Stimulated activated CD4-positive, alpha-beta T cell treated with anti-CD3 and anti-CD28 coated beads, Interleukin-2, amount 100 ng/mL, for 24 hours (primary cell): ENCODE measurements around the gene ZNF750.

Experiments
- DNase-seq, 2 donors: peaks; one replicate each; pipeline ENCODE4 v3.0.0-alpha.2; 2020

The ZNF750 gene

GRCh38 chr17:82810644-82811430 is 29.0 kb downstream of the ZNF750 start:
- DNase-seq = no peak

GRCh38 chr17:82808921-82809905 is 30.6 kb downstream of the ZNF750 start:
- DNase-seq = no peak

GRCh38 chr17:82808006-82808405 is 31.8 kb downstream of the ZNF750 start:
- no peak for DNase-seq

DNA sequence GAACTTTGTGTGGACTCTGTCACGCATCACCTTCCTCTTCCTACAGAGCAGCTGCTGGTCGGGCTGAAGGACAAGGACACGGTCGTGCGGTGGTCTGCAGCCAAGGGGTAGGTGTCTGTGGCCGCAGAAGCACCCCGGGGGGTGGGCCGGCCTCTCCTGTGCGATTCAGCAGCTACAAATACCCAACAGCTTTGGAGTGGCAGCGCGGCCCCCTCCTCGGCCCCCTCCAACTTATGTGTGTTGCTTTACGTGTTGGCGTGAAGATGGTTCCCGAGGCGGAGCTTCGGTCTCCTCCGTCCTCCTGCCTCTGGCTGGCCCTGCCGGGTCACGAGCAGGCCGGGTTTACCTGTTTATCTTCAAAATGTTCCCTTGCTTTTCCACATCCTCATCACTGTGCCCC is 32.3 kb downstream of the ZNF750 start:
- no peak for DNase-seq

- no peak for DNase-seq
Measured at GRCh38 chr17:82807101-82807500, 32.7 kb downstream of the ZNF750 start.

GRCh38 chr17:82806645-82807044 is 33.2 kb downstream of the ZNF750 start:
- no peak for DNase-seq

DNA sequence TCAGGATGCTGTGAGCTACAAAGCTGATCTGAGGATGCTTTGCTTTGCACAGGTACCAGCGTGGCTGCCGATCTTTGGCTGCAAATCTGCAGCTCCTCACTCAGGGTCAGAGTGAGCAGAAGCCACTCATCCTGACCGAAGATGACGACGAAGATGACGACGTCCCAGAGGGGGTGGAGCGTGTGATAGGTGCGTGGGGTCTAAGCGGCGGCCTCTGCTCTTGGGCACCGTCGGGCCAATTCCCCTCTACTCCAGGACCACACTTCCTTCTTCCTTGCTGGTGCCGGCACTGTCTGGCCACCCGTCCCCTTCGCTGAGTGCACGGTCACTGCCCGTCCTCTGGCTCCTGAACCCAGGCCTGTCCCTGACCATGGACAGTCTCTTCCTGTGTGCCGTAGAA is 34.0 kb downstream of the ZNF750 start:
- no peak for DNase-seq

- DNase-seq = no peak
Measured at GRCh38 chr17:82805254-82805653, 34.6 kb downstream of the ZNF750 start.

DNA sequence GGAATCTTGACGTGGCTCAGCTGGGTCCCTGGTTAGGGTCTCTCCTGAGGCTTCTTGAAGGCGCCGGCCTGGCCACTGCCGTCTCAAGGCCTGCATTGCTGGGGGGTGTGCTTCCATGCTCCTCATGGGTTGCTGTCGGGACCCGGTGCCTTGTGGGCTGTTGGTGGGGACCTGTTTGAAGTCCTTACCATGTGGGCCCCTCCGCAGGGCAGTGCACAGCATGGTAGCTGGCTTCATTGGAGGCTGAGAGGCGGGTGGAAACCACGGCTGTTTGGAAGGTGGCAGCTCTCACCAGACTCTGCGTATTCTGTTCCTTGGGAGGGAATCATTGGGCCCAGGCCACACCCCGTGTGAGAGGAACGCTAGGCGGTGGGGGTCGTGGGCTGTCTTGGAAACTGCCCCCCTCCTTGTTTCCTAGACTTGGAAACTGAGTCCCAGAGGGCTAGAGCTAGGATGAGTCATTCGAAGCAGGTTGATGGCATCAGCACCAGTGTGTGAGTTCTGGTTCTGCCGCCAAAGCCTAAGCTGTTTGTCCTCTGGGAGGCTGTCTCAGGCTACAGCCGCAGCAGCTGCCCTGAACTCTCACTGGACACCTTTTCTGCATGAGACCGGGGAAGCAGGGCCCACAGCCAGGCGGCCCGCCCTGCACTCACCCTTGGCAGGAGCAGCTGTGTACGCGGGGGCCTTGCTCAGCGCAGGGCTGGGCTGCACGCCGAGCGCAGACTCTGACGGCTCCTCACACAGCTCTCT is 35.2 kb downstream of the ZNF750 start:
- DNase-seq = no peak

- no peak for DNase-seq
Measured at GRCh38 chr17:82803606-82804005, 36.2 kb downstream of the ZNF750 start.

DNA sequence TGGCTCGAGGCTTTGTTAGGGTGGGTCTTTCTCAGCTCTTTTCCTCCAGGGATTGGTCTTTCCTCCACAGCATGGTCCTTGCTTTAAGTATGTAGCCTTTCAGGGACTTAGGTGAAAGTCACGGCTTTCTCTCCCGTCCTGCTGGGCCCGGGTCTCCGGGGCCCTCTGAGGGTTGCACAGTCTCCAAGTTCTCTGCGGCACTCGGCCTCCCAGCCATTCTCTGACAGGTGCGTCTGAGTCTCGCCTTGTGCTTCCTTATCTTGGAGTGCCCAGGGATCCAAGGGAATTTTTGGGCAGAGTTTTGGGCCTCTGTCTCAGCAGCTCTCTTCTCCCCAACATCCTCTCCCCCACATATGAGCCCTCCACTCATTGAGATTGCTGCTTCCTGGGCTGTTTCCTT is 36.6 kb downstream of the ZNF750 start:
- DNase-seq = no peak

DNA sequence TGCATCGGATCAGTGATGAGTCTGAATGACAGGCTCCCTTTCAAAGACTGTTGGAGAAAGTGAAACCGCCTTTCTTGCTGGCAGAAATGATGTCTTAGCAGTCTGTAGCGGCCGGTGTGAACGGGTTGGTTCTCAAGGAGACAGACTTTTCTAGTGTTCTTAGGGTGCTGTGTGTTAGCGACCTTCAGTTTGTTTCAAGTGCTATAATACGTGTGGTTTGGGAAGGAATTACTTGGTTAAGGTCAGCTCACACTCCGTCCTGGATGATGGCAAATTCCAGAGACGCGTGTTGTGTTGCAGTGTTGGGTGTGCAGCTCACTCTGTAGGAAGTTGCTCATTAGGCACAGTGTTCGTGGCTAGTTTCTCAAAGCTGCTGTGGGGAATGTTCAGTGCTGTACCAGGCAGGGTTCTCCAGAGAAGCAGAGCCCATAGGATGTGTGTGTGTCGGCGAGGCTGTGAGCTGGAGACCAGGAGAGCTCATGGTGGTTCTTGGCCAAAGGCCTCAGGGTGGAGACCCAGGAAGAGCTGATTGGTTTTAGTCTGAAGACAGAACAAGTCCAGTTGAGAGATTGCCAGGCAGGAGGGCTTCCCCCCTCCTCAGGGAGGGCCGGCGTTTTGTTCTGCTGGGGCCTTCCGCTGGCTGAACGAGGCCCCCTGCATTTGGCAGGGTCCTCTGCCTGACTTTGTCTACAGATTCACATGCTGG is 37.6 kb downstream of the ZNF750 start:
- no peak for DNase-seq

GRCh38 chr17:82801377-82801970 is 38.3 kb downstream of the ZNF750 start:
- no peak for DNase-seq

GRCh38 chr17:82800885-82801284 is 38.9 kb downstream of the ZNF750 start:
- no peak for DNase-seq

GRCh38 chr17:82799591-82799990 is 40.2 kb downstream of the ZNF750 start:
- DNase-seq = no peak

- no peak for DNase-seq
Measured at GRCh38 chr17:82798752-82799151, 41.1 kb downstream of the ZNF750 start.

DNA sequence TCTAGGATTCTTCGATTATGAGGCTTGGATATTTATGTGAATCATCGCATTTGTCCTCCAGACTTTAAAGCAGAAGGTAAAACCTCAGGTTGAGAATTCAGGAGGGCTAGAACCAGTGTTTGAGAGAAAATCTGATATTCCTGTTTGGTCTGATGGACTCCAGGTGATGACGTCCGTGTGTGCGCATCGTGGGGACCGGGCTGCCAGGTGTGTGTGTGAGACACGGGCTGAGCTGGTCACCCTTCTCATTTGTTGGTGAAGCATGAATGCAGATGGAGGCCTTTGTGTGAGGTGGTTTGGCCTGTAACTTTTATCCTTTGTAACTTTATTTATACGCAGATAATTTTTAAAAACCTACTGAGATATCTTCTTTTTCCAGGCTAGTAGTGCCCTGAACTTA is 42.8 kb downstream of the ZNF750 start:
- no peak for DNase-seq

DNA sequence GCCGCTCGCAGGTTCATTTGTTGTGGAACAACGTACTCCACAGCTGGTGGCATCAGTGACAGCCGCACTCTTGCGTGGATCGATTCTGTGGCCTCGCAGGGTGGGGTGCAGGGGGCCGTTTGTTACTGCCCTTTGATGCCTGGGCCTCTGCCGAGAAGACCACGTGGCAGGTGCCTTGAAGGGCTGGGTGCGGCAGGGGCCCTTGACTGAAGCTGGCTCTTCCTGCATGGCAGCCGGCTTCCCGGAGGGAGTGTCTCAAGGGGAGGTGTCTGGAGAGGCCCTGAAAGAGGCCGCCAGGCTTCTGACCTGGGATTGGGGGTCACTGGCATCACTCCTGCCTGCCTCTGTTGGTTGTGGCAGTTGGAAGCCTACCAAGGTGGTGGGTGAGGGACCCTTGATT is 44.2 kb downstream of the ZNF750 start:
- no peak for DNase-seq

DNA sequence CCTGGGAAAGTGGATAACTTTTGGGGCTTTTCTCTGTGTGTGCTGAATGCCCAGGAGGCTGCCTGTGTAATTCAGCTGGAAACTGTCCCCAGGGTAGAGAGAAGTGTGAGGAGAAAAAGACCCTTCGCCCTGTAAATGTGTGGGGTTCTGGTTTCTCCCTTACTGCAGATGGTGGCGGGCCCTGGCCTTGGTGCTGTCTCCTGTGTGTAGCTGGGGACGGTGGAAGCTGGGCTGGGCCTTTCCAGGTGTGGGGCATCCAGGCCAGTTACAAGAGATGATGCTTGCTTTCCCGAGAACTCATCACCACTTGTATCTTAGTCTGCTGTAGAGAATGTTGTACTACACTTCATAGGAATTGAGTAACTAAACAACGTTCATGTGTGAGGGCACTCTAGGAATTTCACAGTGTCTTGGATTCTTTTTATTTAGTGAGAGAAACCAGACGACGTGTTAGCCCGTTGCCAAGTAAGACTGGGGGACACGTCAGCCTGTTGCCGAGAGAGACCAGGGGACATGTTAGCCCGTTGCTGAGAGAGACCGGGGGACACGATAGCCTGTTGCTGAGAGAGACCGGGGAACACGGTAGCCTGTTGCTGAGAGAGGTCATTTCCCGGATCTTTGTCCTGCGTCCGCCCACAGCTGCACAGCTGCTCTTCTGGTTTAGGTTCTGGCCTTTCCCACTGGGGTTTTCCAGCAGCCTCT is 44.9 kb downstream of the ZNF750 start:
- no peak for DNase-seq

DNA sequence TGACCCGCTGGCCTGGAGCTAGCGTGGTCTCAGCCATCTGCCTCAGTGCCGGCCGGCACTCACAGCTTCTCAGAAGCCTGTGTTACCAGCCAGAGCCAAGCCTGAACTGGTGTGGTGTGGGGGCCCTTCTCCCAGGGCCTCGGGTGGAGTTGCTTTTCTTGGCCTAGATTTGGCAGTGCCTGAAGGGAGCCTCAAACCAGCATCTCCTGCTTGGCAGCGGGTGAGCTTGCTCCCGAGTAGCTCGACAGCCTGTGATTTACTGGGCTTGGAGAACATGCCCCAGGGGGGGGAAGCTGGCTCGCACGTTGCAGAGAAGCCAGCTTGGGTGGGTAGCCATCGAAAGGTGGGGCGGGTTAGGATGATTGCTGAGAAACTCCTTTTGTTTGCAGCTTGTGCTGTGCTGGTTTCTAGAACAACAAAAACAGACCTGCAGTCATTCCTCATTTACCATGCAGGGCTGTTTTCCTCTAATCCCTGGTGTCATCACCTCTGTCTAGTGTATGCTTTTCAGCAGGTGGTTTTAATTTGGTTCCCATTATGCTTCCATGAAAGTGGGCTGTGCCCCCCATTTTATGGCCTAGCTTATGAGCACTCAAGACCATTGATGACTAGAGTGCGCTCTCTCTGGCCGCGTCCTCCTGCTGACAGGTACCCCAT is 45.7 kb downstream of the ZNF750 start:
- no peak for DNase-seq

DNA sequence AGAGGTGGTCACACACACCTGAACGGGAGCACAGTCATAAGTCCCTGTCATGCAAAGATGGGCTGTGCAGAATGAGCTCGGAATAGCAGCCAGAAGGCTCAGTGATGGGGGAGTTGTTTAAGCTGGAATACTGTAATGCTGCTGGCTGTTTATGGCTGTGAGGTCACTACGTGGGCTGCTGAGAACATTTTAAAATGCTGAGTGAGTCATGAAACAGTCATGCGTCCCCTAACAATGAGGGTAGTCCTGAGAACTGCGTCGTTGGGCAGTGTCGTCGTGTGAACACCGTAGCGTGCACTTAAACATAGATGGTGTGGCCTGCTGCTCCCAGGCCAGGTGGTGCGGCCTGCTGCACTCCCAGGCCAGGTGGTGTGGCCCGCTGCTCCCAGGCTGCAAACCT is 48.3 kb downstream of the ZNF750 start:
- DNase-seq = no peak
